Upper lobe of left lung (tissue), 6 donors: ENCODE data around the gene ATF5. TPM values are rescaled to one million over a fixed set of nuclear protein-coding genes. Genes with fewer than 3 reads are reported as not detected.

Source experiments
- ATAC-seq, 2 donors: fragments of 200-7000 bp; cut with Tn5 transposase; one replicate each; pipeline ENCODE4 v1.9.1; 2022; ENCODE audit warnings: mild to moderate bottlenecking in 2 of 2, moderate library complexity in 2 of 2; ENCODE audit not compliant: low FRiP score in 2 of 2
- DNase-seq, 2 donors: peaks; one replicate each; pipeline ENCODE4 v3.0.0-alpha.2; 2019 to 2020
- H3K27ac ChIP-seq, 4 donors: fragments of 200-600 bp; sonication (generic); one replicate each; pipeline ENCODE4 v1.5.1; 2016 to 2019
- H3K27me3 ChIP-seq, 4 donors: fragments of 200-600 bp; sonication (generic); one replicate each; pipeline ENCODE4 v1.5.1; 2017 to 2019
- H3K36me3 ChIP-seq, 4 donors: fragments of 200-600 bp; sonication (generic); one replicate each; pipeline ENCODE4 v1.5.1; 2016 to 2019
- H3K4me1 ChIP-seq, 4 donors: fragments of 200-600 bp; sonication (generic); one replicate each; pipeline ENCODE4 v1.5.1; 2018 to 2019
- H3K4me3 ChIP-seq, 4 donors: fragments of 200-600 bp; sonication (generic); one replicate each; pipeline ENCODE4 v1.5.1; 2017 to 2019; ENCODE audit warnings: mild to moderate bottlenecking in 2 of 4, moderate library complexity in 1 of 4
- H3K9me3 ChIP-seq, 4 donors: fragments of 200-600 bp; sonication (generic); one replicate each; pipeline ENCODE4 v1.5.1; 2018 to 2019
- EP300 ChIP-seq, 4 donors: sonication (generic); formaldehyde crosslinking; IDR thresholded peaks; one replicate each; pipeline ENCODE4 v1.5.1; 2017; ENCODE audit warnings: antibody characterized with exemption in 4 of 4, control low read depth in 2 of 4
- POLR2A ChIP-seq, 4 donors: fragments of 450-650 bp; IDR thresholded peaks; one replicate each; pipeline ENCODE4 v1.5.1; 2016 to 2017; ENCODE audit warnings: antibody characterized with exemption in 4 of 4, mild to moderate bottlenecking in 2 of 4
- POLR2AphosphoS5 ChIP-seq, 2 donors: sonication (generic); formaldehyde crosslinking; IDR thresholded peaks; one replicate each; pipeline ENCODE4 v1.5.1; 2017; ENCODE audit warnings: antibody characterized with exemption in 2 of 2
- WGBS, 2 donors: methylation state at CpG; one replicate each; pipeline ENCODE4 v1.1.5; 2017 to 2018; 5-methylcytosine and 5-hydroxymethylcytosine counted together
- total RNA-seq, 6 donors: library from RNA; depleted of rRNA in 4 of 6; stranded (reverse); fragments of >200 nt in 4 of 6; gene quantifications; one replicate each; pipeline versions ENCODE4 v1.1.0 to v1.2.1, GENCODE V29; 2016 to 2021
- TF ChIP-seq, protein P1 (sequence below), 6 experiments: fragments of 450-650 bp in 4 of 6; fragments of 200-600 bp in 2 of 6; sonication (generic) in 2 of 6; IDR thresholded peaks; one replicate each; pipeline ENCODE4 v1.5.1; 2016 to 2019; ENCODE audit warnings: antibody characterized with exemption in 6 of 6
- donor health status: DM: no; HTN: no; CAD: no; lungs with moderate emphysema.
- donor health status: DM: no; HTN: yes; CAD: no; lungs with severe emphysema.

The ATF5 gene
- total RNA-seq, 6 donors from 2014 or later: 10.0 to 25.8 (median 15.3) TPM

DNA sequence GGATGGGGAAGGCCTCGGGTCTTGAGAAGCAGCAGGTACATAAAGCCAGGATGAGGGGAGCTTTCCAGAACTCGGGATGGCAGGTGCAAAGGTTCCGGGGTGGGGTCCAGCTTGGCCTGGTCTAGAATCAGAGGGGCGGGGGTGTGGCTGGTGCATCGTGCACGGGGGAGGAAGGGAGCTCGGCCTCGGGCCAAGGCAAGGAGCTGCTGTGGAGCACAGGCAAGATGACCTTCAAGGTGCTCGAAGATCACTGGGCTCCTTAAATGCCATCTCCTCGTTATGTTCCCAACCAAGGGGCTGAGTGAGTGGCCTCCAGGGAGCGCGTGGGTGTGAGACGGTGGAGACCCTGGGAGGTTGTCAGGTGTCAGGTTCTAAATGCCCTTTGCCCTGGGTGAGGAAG is 48.1 kb downstream of the ATF5 start:
- no peak for TF ChIP-seq EP300 (IDR thresholded peaks at IDR 0.05)
- TF ChIP-seq, protein P1, sequence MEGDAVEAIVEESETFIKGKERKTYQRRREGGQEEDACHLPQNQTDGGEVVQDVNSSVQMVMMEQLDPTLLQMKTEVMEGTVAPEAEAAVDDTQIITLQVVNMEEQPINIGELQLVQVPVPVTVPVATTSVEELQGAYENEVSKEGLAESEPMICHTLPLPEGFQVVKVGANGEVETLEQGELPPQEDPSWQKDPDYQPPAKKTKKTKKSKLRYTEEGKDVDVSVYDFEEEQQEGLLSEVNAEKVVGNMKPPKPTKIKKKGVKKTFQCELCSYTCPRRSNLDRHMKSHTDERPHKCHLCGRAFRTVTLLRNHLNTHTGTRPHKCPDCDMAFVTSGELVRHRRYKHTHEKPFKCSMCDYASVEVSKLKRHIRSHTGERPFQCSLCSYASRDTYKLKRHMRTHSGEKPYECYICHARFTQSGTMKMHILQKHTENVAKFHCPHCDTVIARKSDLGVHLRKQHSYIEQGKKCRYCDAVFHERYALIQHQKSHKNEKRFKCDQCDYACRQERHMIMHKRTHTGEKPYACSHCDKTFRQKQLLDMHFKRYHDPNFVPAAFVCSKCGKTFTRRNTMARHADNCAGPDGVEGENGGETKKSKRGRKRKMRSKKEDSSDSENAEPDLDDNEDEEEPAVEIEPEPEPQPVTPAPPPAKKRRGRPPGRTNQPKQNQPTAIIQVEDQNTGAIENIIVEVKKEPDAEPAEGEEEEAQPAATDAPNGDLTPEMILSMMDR (IDR thresholded peaks at IDR 0.05): no peak
- TF ChIP-seq POLR2AphosphoS5 (IDR thresholded peaks at IDR 0.05): no peak
- no peak for TF ChIP-seq POLR2A (IDR thresholded peaks at IDR 0.05)
- Histone ChIP-seq H3K27ac (no peak overlapping the region), H3K27me3 (no peaks in the 10 kb centered on the region), H3K36me3 (peaks cover 9 to 60% (median 47%) of the 10 kb centered on the region in 4 donors), H3K4me3 (no peak overlapping the region), H3K4me1 (peaks cover 0 to 5% (median 0%) of the 10 kb centered on the region in 4 donors), H3K9me3 (no peaks in the 10 kb centered on the region)
- 83 to 92% methylated on average over 3 to 13 of the region's 13 CpGs for WGBS, 2 donors
- ATAC-seq: no peak
- DNase-seq: no peak

GRCh38 chr19:49977881-49978280 is 48.9 kb downstream of the ATF5 start:
- Histone ChIP-seq H3K4me1 (peaks cover 0 to 5% (median 0%) of the 10 kb centered on the region in 4 donors), H3K36me3 (peaks cover 9 to 65% (median 47%) of the 10 kb centered on the region in 4 donors), H3K4me3 (no peak overlapping the region), H3K9me3 (no peaks in the 10 kb centered on the region), H3K27me3 (no peaks in the 10 kb centered on the region), H3K27ac (no peak overlapping the region)
- ATAC-seq (no peak), DNase-seq (no peak)
- TF ChIP-seq POLR2AphosphoS5 (IDR thresholded peaks at IDR 0.05) (no peak), POLR2A (IDR thresholded peaks at IDR 0.05) (no peak), EP300 (IDR thresholded peaks at IDR 0.05) (no peak)
- TF ChIP-seq, protein P1 (IDR thresholded peaks at IDR 0.05): no peak
- 87 to 92% methylated on average over 12 to 18 of the region's 18 CpGs for WGBS, 2 donors

DNA sequence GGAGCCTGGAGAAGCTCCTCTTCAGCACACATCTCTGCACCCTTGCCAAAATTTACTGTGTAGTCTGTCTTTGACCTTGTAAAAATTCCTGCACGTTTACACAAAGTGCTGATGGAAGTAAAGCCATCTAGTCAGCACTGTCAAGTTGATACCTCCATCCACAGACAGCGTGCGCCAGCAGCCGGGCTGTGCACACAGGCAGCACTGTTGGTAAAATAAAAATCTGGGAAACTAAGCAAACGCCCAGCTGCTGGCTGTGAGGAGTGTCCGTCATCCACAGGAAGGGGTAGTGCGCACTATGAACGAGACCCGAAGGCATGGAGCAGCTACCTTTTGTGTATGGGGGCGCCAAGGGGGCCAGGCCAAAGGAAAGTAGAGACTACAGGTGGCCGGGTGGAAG is 49.3 kb downstream of the ATF5 start:
- ATAC-seq: no peak
- DNase-seq: no peak
- H3K27ac ChIP-seq: no peak overlapping the region
- no peaks in the 10 kb centered on the region for H3K9me3 ChIP-seq
- WGBS, 2 donors: 89 to 91% methylated on average over 11 of the region's 11 CpGs
- H3K36me3 ChIP-seq: peaks cover 9 to 67% (median 47%) of the 10 kb centered on the region in 4 donors
- no peak overlapping the region for H3K4me3 ChIP-seq
- H3K4me1 ChIP-seq: peaks cover 0 to 5% (median 0%) of the 10 kb centered on the region in 4 donors
- TF ChIP-seq POLR2AphosphoS5 (IDR thresholded peaks at IDR 0.05) (no peak), POLR2A (IDR thresholded peaks at IDR 0.05) (no peak), EP300 (IDR thresholded peaks at IDR 0.05) (no peak)
- TF ChIP-seq, protein P1 (IDR thresholded peaks at IDR 0.05): no peak
- H3K27me3 ChIP-seq: no peaks in the 10 kb centered on the region

DNA sequence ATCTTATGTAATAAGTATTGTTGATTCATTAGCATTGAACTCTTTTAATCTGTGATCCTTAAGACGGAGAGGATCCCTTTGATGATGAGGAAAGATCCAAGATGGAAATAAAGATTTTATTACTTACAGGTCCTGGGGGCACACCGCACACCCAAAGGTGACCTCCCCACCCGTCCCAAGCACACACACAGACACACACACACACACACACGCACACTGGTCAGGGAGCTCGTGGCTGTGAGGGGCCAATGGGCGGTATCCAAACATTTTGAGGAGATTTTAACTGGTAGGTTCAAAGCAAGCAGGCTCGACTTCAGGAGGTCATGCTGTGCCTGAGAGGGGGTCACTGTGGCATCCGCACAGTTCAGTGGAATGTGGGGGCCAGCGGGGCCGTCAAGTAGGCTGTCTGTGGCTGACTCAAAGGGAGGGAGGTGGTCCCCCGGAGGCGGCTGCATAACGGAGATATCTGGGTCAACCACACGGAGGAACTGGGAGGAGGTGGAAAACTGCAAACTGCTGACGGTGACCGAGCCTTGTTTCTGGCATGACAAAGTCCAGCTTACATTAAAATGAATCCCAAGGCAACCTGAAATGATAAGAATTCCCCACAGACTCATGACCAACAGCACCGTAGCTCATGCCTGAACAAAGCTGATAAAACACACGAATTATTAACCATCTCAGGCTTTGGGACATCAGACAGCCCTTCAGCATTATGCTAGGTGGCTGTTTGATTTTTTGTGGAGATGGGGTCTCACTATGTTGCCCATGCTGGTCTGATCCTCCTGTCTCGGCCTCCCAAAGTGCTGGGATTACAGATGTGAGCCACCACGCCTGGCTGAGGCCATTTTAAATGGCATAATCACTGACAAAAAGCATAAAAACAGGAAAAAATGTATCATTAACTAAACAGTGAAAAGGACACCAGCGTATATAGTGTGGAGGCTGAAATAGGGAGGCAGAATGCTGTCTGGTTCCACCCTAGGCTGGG is 52.9 kb downstream of the ATF5 start:
- H3K27me3 ChIP-seq: no peaks in the 10 kb centered on the region
- H3K4me3 ChIP-seq: no peak overlapping the region
- no peak for TF ChIP-seq POLR2A (IDR thresholded peaks at IDR 0.05)
- TF ChIP-seq POLR2AphosphoS5 (IDR thresholded peaks at IDR 0.05): no peak
- TF ChIP-seq, protein P1 (IDR thresholded peaks at IDR 0.05): no peak
- no peak for TF ChIP-seq EP300 (IDR thresholded peaks at IDR 0.05)
- DNase-seq (no peak), ATAC-seq (no peak)
- H3K27ac ChIP-seq: no peak overlapping the region
- no peaks in the 10 kb centered on the region for H3K9me3 ChIP-seq
- H3K36me3 ChIP-seq: peaks cover 13 to 84% (median 53%) of the 10 kb centered on the region in 4 donors
- 79 to 91% methylated on average over 20 to 21 of the region's 21 CpGs for WGBS, 2 donors
- H3K4me1 ChIP-seq: peaks cover 0 to 4% (median 0%) of the 10 kb centered on the region in 4 donors

Other genes starting within 250 kb of the ATF5 start
- gene ADM5, start 239.6 kb upstream of the ATF5 start, total RNA-seq: 1 to 10 TPM in 4 of 6 donors, under 1 TPM in 1, not detected in 1; 0.55 to 3.0 (median 1.5) TPM
- 10 to 100 TPM in 1 of 6 donors, 1 to 10 TPM in 2, under 1 TPM in 1, not detected in 2; 0.46 to 17.2 (median 4.6) TPM for gene CPT1C, start 238.1 kb upstream of the ATF5 start, total RNA-seq
- gene TSKS, start 165.9 kb upstream of the ATF5 start, total RNA-seq: under 1 TPM in 3 of 6 donors, not detected in 3; 0.15 to 0.91 (median 0.37) TPM
- 100 to 1,000 TPM in 1 of 6 donors, 10 to 100 TPM in 5; 46.0 to 113 (median 77.6) TPM for gene AP2A1, start 162.2 kb upstream of the ATF5 start, total RNA-seq
- 10 to 100 TPM; 17.3 to 43.0 (median 22.3) TPM for gene FUZ, start 115.9 kb upstream of the ATF5 start, total RNA-seq
- gene MED25, start 110.9 kb upstream of the ATF5 start, total RNA-seq: 100 to 1,000 TPM in 1 of 6 donors, 10 to 100 TPM in 5; 41.7 to 110 (median 61.2) TPM
- 100 to 1,000 TPM in 3 of 6 donors, 10 to 100 TPM in 3; 60.2 to 136 (median 106) TPM for gene PTOV1, start 78.0 kb upstream of the ATF5 start, total RNA-seq
- 100 to 1,000 TPM in 2 of 6 donors, 10 to 100 TPM in 4; 47.6 to 321 (median 88.6) TPM for gene PNKP, start 61.6 kb upstream of the ATF5 start, total RNA-seq
- 10 to 100 TPM; 11.8 to 35.5 (median 25.7) TPM for gene AKT1S1, start 51.9 kb upstream of the ATF5 start, total RNA-seq
- 100 to 1,000 TPM in 1 of 6 donors, 10 to 100 TPM in 5; 22.9 to 140 (median 61.2) TPM for gene TBC1D17, start 51.5 kb upstream of the ATF5 start, total RNA-seq
- gene IL4I1, start 32.3 kb upstream of the ATF5 start, total RNA-seq: 1 to 10 TPM in 5 of 6 donors, under 1 TPM in 1; 0.44 to 7.3 (median 2.1) TPM
- gene NUP62, start 299 bp downstream of the ATF5 start, total RNA-seq: 10 to 100 TPM; 34.7 to 44.4 (median 40.1) TPM
- 1 to 10 TPM; 2.0 to 7.3 (median 4.4) TPM for gene SIGLEC11, start 32.0 kb downstream of the ATF5 start, total RNA-seq
- 10 to 100 TPM; 28.6 to 82.8 (median 38.4) TPM for gene VRK3, start 96.2 kb downstream of the ATF5 start, total RNA-seq
- 10 to 100 TPM in 1 of 6 donors, 1 to 10 TPM in 5; 3.8 to 12.5 (median 6.3) TPM for gene ZNF473, start 96.8 kb downstream of the ATF5 start, total RNA-seq
- gene IZUMO2, start 234.1 kb downstream of the ATF5 start, total RNA-seq: not detected